Activated naive CD4-positive, alpha-beta T cell treated with anti-CD3 and anti-CD28 coated beads for 36 hours (primary cell): ENCODE results near the gene ETS1. TPM values are rescaled to one million over a fixed set of nuclear protein-coding genes. Genes with fewer than 3 reads are reported as not detected.

ENCODE experiments used
- CTCF ChIA-PET: fragments of 350-600 bp; sonication (Branson Sonifier 250); formaldehyde crosslinking; loops from one replicate; lab custom pipeline; 2021; ENCODE audit warnings: antibody characterized with exemption; lab: Charles Lee
- DNase-seq: peaks from one replicate; pipeline ENCODE4 v3.0.0-alpha.2; 2020
- H3K27ac Mint-ChIP-seq: one replicate; pipeline ENCODE4 v1.8.0; 2021; ENCODE audit warnings: mild to moderate bottlenecking, mixed read lengths
- H3K27me3 Mint-ChIP-seq: one replicate; pipeline ENCODE4 v1.8.0; 2021; ENCODE audit warnings: low read depth, mixed read lengths
- H3K36me3 Mint-ChIP-seq: one replicate; pipeline ENCODE4 v1.8.0; 2021; ENCODE audit warnings: low read depth, mixed read lengths
- H3K4me1 Mint-ChIP-seq: one replicate; pipeline ENCODE4 v1.8.0; 2021; ENCODE audit warnings: low read depth, mixed read lengths
- H3K4me3 Mint-ChIP-seq: one replicate; pipeline ENCODE4 v1.8.0; 2021; ENCODE audit warnings: mild to moderate bottlenecking, moderate library complexity, mixed read lengths
- H3K9me3 Mint-ChIP-seq: one replicate; pipeline ENCODE4 v1.8.0; 2021; ENCODE audit warnings: mixed read lengths
- intact Hi-C: fragments of 100-400 bp; cut with micrococcal nuclease; formaldehyde crosslinking; loops from one replicate; pipeline ENCODE4 v1.15.1; 2023
- total RNA-seq, 2 experiments: library from RNA; stranded (reverse); gene quantifications; one replicate each; pipeline ENCODE4 v1.2.3, GENCODE V29; 2021

The ETS1 gene
- total RNA-seq, 2 experiments from 2014 or later, result 336 to 338 TPM

- CTCF ChIA-PET, result interaction anchor here (0.7 to 4.5 kb wide), 21 partner anchors 7 to 359 kb away, joined by 3 to 40 read pairs (median 6); no protein-coding TSS in a partner anchor
Observed at GRCh38 chr11:128472128-128473089, 114.9 kb downstream of the ETS1 start.

GRCh38 chr11:128471138-128471661, 116.2 kb downstream of the ETS1 start:
- Mint-ChIP-seq H3K36me3 (peaks cover 93% of the 10 kb centered on the region), H3K4me3 (peak overlapping the region; percentile 56), H3K9me3 (no peaks in the 10 kb centered on the region), H3K4me1 (peaks cover 95% of the 10 kb centered on the region), H3K27me3 (no peaks in the 10 kb centered on the region), H3K27ac (peak overlapping the region; percentile 97)
- peak; percentile 79 for DNase-seq
- CTCF ChIA-PET, result interaction anchor here (0.6 to 4.5 kb wide), 14 partner anchors 9 to 360 kb away, joined by 3 to 40 read pairs (median 4); no protein-coding TSS in a partner anchor
- intact Hi-C loops, result loop anchor here (2.0 to 5.0 kb wide), 3 partner anchors 276 to 419 kb away; no protein-coding TSS in a partner anchor

More at GRCh38 chr11:128472128-128473089, 114.9 kb downstream of the ETS1 start:
- peak overlapping the region; percentile 56 for H3K4me3 Mint-ChIP-seq
- peak overlapping the region; percentile 97 for H3K27ac Mint-ChIP-seq
- intact Hi-C loops, result loop anchor here (1.0 to 5.0 kb wide), 12 partner anchors 11 to 420 kb away; partner anchors contain the start of gene FLI1
- H3K9me3 Mint-ChIP-seq, result no peaks in the 10 kb centered on the region
- H3K27me3 Mint-ChIP-seq, result no peaks in the 10 kb centered on the region
- H3K4me1 Mint-ChIP-seq, result peaks cover 95% of the 10 kb centered on the region
- H3K36me3 Mint-ChIP-seq, result peaks cover 93% of the 10 kb centered on the region
- peak; percentile 86 for DNase-seq

DNA sequence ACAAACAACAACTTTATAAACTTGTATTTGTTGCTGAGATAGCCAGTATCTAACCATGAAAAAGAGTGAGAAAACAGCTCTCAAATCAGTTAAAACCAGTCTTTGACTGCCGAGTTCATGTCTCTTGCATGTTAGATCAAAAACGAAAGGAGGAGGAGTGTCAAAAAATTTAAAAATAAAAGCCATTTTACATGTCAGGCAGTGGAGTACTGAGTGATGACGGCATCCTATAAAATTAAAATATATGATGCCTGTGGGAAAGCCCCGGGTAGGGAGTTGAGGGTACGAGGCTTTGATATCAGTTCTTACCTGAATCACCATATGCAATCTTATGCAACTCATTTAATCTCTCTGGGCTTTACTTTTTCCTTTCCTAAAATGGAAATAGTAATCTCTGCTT, 117.3 kb downstream of the ETS1 start:
- Mint-ChIP-seq H3K4me3 (peak overlapping the region; percentile 54), H3K36me3 (peaks cover 94% of the 10 kb centered on the region), H3K27ac (peak overlapping the region; percentile 97), H3K9me3 (no peaks in the 10 kb centered on the region), H3K27me3 (no peaks in the 10 kb centered on the region), H3K4me1 (peaks cover 95% of the 10 kb centered on the region)
- DNase-seq, result peak; percentile 77
- CTCF ChIA-PET, result interaction anchor here (0.6 to 2.0 kb wide), 5 partner anchors 12 to 53 kb away, joined by 3 to 5 read pairs (median 3); no protein-coding TSS in a partner anchor
- intact Hi-C loops, result loop anchor here (1.0 to 5.0 kb wide), 5 partner anchors 48 to 418 kb away; no protein-coding TSS in a partner anchor

GRCh38 chr11:128469220-128469619, 118.1 kb downstream of the ETS1 start:
- peak overlapping the region; percentile 97 for H3K27ac Mint-ChIP-seq
- DNase-seq, result peak; percentile 67
- no peaks in the 10 kb centered on the region for H3K27me3 Mint-ChIP-seq
- CTCF ChIA-PET, result interaction anchor here (0.7 to 2.1 kb wide), 11 partner anchors 15 to 281 kb away, joined by 3 to 15 read pairs (median 3); no protein-coding TSS in a partner anchor
- intact Hi-C loops, result no loop called here
- H3K4me3 Mint-ChIP-seq, result peak overlapping the region; percentile 54
- H3K9me3 Mint-ChIP-seq, result no peaks in the 10 kb centered on the region
- peaks cover 94% of the 10 kb centered on the region for H3K36me3 Mint-ChIP-seq
- H3K4me1 Mint-ChIP-seq, result peaks cover 95% of the 10 kb centered on the region

- Mint-ChIP-seq H3K27ac (peak overlapping the region; percentile 97), H3K36me3 (peaks cover 94% of the 10 kb centered on the region), H3K27me3 (no peaks in the 10 kb centered on the region), H3K9me3 (no peaks in the 10 kb centered on the region), H3K4me3 (peak overlapping the region; percentile 74), H3K4me1 (peaks cover 95% of the 10 kb centered on the region)
- intact Hi-C loops, result no loop called here
- CTCF ChIA-PET, result interaction anchor here (0.7 to 2.1 kb wide), 14 partner anchors 19 to 178 kb away, joined by 3 to 15 read pairs (median 4); no protein-coding TSS in a partner anchor
- no peak for DNase-seq
Observed at GRCh38 chr11:128468111-128468510, 119.2 kb downstream of the ETS1 start.

DNA sequence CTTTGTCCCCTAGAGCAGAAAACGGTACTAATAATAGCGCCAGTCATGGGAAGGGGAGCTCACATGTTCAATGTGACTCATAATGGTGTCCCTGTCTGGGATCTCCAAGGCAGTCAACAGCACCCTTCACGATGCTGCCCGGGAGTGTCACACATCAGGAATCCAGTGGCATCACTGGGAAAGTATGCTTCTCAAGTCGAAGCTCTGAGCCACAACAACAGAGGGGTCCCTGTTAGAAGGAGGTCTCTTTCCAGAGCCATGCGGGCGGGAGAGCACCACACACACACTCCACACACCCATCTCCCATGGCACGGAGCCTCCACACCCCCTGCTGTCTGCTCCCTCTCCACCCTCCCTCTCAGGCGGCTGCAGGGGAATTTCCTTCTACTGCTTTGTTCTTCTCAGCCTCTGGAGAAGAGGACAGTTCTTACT, 119.7 kb downstream of the ETS1 start:
- intact Hi-C loops, result loop anchor here (1.0 to 2.0 kb wide), 2 partner anchors 177 to 295 kb away; no protein-coding TSS in a partner anchor
- CTCF ChIA-PET, result interaction anchor here (0.6 to 2.1 kb wide), 15 partner anchors 13 to 177 kb away, joined by 3 to 15 read pairs (median 4); no protein-coding TSS in a partner anchor
- peak; percentile 83 for DNase-seq
- H3K4me3 Mint-ChIP-seq, result peak overlapping the region; percentile 74
- H3K27ac Mint-ChIP-seq, result peak overlapping the region; percentile 97
- no peaks in the 10 kb centered on the region for H3K9me3 Mint-ChIP-seq
- H3K27me3 Mint-ChIP-seq, result no peaks in the 10 kb centered on the region
- H3K36me3 Mint-ChIP-seq, result peaks cover 94% of the 10 kb centered on the region
- H3K4me1 Mint-ChIP-seq, result peaks cover 95% of the 10 kb centered on the region

GRCh38 chr11:128467041-128467440, 120.3 kb downstream of the ETS1 start:
- Mint-ChIP-seq H3K4me3 (peak overlapping the region; percentile 74), H3K27me3 (no peaks in the 10 kb centered on the region), H3K27ac (peak overlapping the region; percentile 97), H3K36me3 (peaks cover 94% of the 10 kb centered on the region), H3K4me1 (peaks cover 95% of the 10 kb centered on the region), H3K9me3 (no peaks in the 10 kb centered on the region)
- DNase-seq, result peak; percentile 51
- CTCF ChIA-PET, result interaction anchor here (0.6 to 2.1 kb wide), 5 partner anchors 13 to 164 kb away, joined by 3 to 15 read pairs (median 5); no protein-coding TSS in a partner anchor
- intact Hi-C loops, result loop anchor here (1.0 to 2.0 kb wide), 2 partner anchors 177 to 294 kb away; no protein-coding TSS in a partner anchor

GRCh38 chr11:128465946-128466705, 121.2 kb downstream of the ETS1 start:
- CTCF ChIA-PET, result interaction anchor here (0.6 to 2.6 kb wide), 7 partner anchors 10 to 164 kb away, joined by 3 to 19 read pairs (median 6); no protein-coding TSS in a partner anchor
- intact Hi-C loops, result loop anchor here (2.0 kb wide), 3 partner anchors 43 to 365 kb away; no protein-coding TSS in a partner anchor

GRCh38 chr11:128465531-128465930, 121.8 kb downstream of the ETS1 start:
- peaks cover 96% of the 10 kb centered on the region for H3K36me3 Mint-ChIP-seq

More at GRCh38 chr11:128465946-128466705, 121.2 kb downstream of the ETS1 start:
- Mint-ChIP-seq H3K36me3 (peaks cover 94% of the 10 kb centered on the region), H3K4me1 (peaks cover 94% of the 10 kb centered on the region), H3K27me3 (no peaks in the 10 kb centered on the region), H3K4me3 (peak overlapping the region; percentile 74), H3K27ac (peak overlapping the region; percentile 97), H3K9me3 (no peaks in the 10 kb centered on the region)
- DNase-seq, result peak; percentile 74

GRCh38 chr11:128464878-128465450, 122.4 kb downstream of the ETS1 start:
- Mint-ChIP-seq H3K27ac (peak overlapping the region; percentile 97), H3K4me3 (peak overlapping the region; percentile 74), H3K27me3 (no peaks in the 10 kb centered on the region), H3K4me1 (peaks cover 97% of the 10 kb centered on the region), H3K9me3 (no peaks in the 10 kb centered on the region), H3K36me3 (peaks cover 100% of the 10 kb centered on the region)
- intact Hi-C loops, result loop anchor here (2.0 kb wide), 2 partner anchors 42 to 366 kb away; no protein-coding TSS in a partner anchor
- peak; percentile 37 for DNase-seq
- CTCF ChIA-PET, result interaction anchor here (0.8 to 2.6 kb wide), 15 partner anchors 11 to 176 kb away, joined by 3 to 19 read pairs (median 5); no protein-coding TSS in a partner anchor

More at GRCh38 chr11:128465531-128465930, 121.8 kb downstream of the ETS1 start:
- Mint-ChIP-seq H3K27me3 (no peaks in the 10 kb centered on the region), H3K4me1 (peaks cover 96% of the 10 kb centered on the region), H3K9me3 (no peaks in the 10 kb centered on the region), H3K27ac (peak overlapping the region; percentile 97), H3K4me3 (peak overlapping the region; percentile 74)
- intact Hi-C loops, result loop anchor here (2.0 kb wide), 2 partner anchors 43 to 365 kb away; no protein-coding TSS in a partner anchor
- CTCF ChIA-PET, result interaction anchor here (0.8 to 2.6 kb wide), 14 partner anchors 11 to 176 kb away, joined by 3 to 19 read pairs (median 5); no protein-coding TSS in a partner anchor
- peak; percentile 42 for DNase-seq
